H1 (cell line): Measurements from ENCODE around the gene IRAK3. TPM values are rescaled to one million over a fixed set of nuclear protein-coding genes. Genes with fewer than 3 reads are reported as not detected.

Experiments used
- CTCF ChIA-PET: fragments of 300-600 bp; sonication (Branson Sonifier 250); formaldehyde crosslinking; loops from one replicate; lab custom pipeline; 2021; ENCODE audit not compliant: partially characterized antibody; lab: Charles Lee
- POLR2A ChIA-PET: fragments of 300-600 bp; sonication (Branson Sonifier 250); formaldehyde crosslinking; loops from one replicate; lab custom pipeline; 2021; ENCODE audit warnings: inconsistent platforms; ENCODE audit not compliant: partially characterized antibody; lab: Charles Lee
- DNase-seq, 2 experiments: peaks; one replicate each; pipeline versions ENCODE4 v3.0.0 to v3.0.0-alpha.2; 2010 to 2022; ENCODE audit warnings: low spot score in 2 of 2, low read depth in 1 of 2, mixed read lengths in 1 of 2
- FAIRE-seq: peaks from 2 replicates; lab custom pipeline; 2011; peaks lifted over from hg19 to GRCh38; lab: Jason Lieb, UNC
- H2AFZ ChIP-seq: 2 replicates; pipeline ENCODE4 v1.8.1; 2012; ENCODE audit warnings: low read length, inconsistent platforms
- H2AK5ac ChIP-seq: 2 replicates; pipeline ENCODE4 v1.6.1; 2013; ENCODE audit warnings: low read depth, low read length
- H2BK120ac ChIP-seq: replicated peaks from 2 replicates; pipeline ENCODE3; 2013; ENCODE audit warnings: low read depth, low read length, inconsistent platforms
- H2BK12ac ChIP-seq: 2 replicates; pipeline ENCODE4 v1.6.1; 2013; ENCODE audit warnings: low read depth, low read length
- H2BK15ac ChIP-seq: 2 replicates; pipeline ENCODE4 v1.6.1; 2013; ENCODE audit warnings: low read length
- H2BK20ac ChIP-seq: 2 replicates; pipeline ENCODE4 v1.6.1; 2013; ENCODE audit warnings: low read length
- H2BK5ac ChIP-seq: 2 replicates; pipeline ENCODE4 v1.6.1; 2013; ENCODE audit warnings: low read depth, low read length
- H3K14ac ChIP-seq: 2 replicates; pipeline ENCODE4 v1.6.1; 2013; ENCODE audit warnings: inconsistent platforms; ENCODE audit not compliant: insufficient read length
- H3K18ac ChIP-seq: 2 replicates; pipeline ENCODE4 v1.6.1; 2013; ENCODE audit warnings: low read length; ENCODE audit errors: extremely low read depth
- H3K23ac ChIP-seq: 2 replicates; pipeline ENCODE4 v1.6.1; 2013; ENCODE audit warnings: inconsistent platforms; ENCODE audit not compliant: insufficient read length
- H3K23me2 ChIP-seq: 2 replicates; pipeline ENCODE4 v1.6.1; 2013; ENCODE audit warnings: low read depth, low read length
- H3K27ac ChIP-seq: 2 replicates; pipeline ENCODE4 v1.6.1; 2011; ENCODE audit warnings: low read depth, low read length, inconsistent platforms
- H3K27me3 ChIP-seq, 4 experiments: replicated peaks in 1 of 4; 1 replicate in 1 of 4; 2 replicates in 3 of 4; pipeline versions ENCODE4 v1.6.1 to v1.8.1; 2011 to 2013; ENCODE audit warnings: low read length in 3 of 4, mild to moderate bottlenecking in 3 of 4, inconsistent platforms in 2 of 4, mixed read lengths in 2 of 4, moderate library complexity in 1 of 4; ENCODE audit not compliant: control insufficient read depth in 3 of 4, insufficient read depth in 3 of 4; ENCODE audit errors: extremely low read depth in 1 of 4
- H3K36me3 ChIP-seq, 4 experiments: 2 replicates each; pipeline versions ENCODE4 v1.6.1 to v1.8.1; 2011 to 2013; ENCODE audit warnings: mild to moderate bottlenecking in 4 of 4, low read length in 3 of 4, moderate library complexity in 2 of 4, control low read depth in 1 of 4, inconsistent platforms in 1 of 4; ENCODE audit not compliant: insufficient read depth in 4 of 4, control insufficient read depth in 2 of 4
- H3K4ac ChIP-seq: replicated peaks from 2 replicates; pipeline ENCODE3; 2013; ENCODE audit warnings: low read length, low read depth, mixed read lengths, inconsistent platforms; ENCODE audit not compliant: insufficient read length
- H3K4me1 ChIP-seq, 4 experiments: replicated peaks in 1 of 4; 1 replicate in 1 of 4; 2 replicates in 3 of 4; pipeline versions ENCODE4 v1.6.1 to v1.8.1; 2011 to 2013; ENCODE audit warnings: low read length in 3 of 4, inconsistent platforms in 2 of 4, mixed read lengths in 1 of 4; ENCODE audit not compliant: insufficient read depth in 4 of 4, control insufficient read depth in 3 of 4
- H3K4me2 ChIP-seq, 2 experiments: 2 replicates each; pipeline versions ENCODE4 v1.6.1 to v1.8.1; 2011 to 2013; ENCODE audit warnings: low read depth in 2 of 2, low read length in 2 of 2, control low read depth in 1 of 2, inconsistent platforms in 1 of 2, mild to moderate bottlenecking in 1 of 2; ENCODE audit not compliant: insufficient read depth in 1 of 2
- H3K4me3 ChIP-seq, 4 experiments: fragments of 200-600, 300-600 bp in 1 of 4; sonication (generic), shearing (Covaris generic), sonication (Bioruptor Twin) in 1 of 4; 2 replicates each; pipeline versions ENCODE4 v1.5.1 to v1.8.1; 2011 to 2016; ENCODE audit warnings: low read length in 4 of 4, low read depth in 3 of 4, control low read depth in 2 of 4, inconsistent platforms in 2 of 4, mild to moderate bottlenecking in 2 of 4, mixed read lengths in 1 of 4, moderate library complexity in 1 of 4; ENCODE audit not compliant: insufficient read depth in 2 of 4; ENCODE audit errors: extremely low read depth in 1 of 4
- H3K56ac ChIP-seq: replicated peaks from 2 replicates; pipeline ENCODE3; 2013; ENCODE audit warnings: low read depth, mild to moderate bottlenecking, mixed read lengths, low read length, inconsistent platforms; ENCODE audit not compliant: insufficient read length
- H3K79me1 ChIP-seq: 2 replicates; pipeline ENCODE4 v1.6.1; 2013; ENCODE audit warnings: low read depth, low read length, control low read depth
- H3K79me2 ChIP-seq, 2 experiments: 2 replicates each; pipeline versions ENCODE4 v1.6.1 to v1.8.1; 2012 to 2013; ENCODE audit warnings: low read length in 2 of 2, mild to moderate bottlenecking in 2 of 2, inconsistent platforms in 1 of 2; ENCODE audit not compliant: insufficient read depth in 2 of 2, control insufficient read depth in 1 of 2
- H3K9ac ChIP-seq, 4 experiments: replicated peaks in 1 of 4; 1 replicate in 1 of 4; 2 replicates in 3 of 4; pipeline versions ENCODE4 v1.6.1 to v1.8.1; 2011 to 2013; ENCODE audit warnings: low read depth in 3 of 4, low read length in 3 of 4, control low read depth in 2 of 4, mild to moderate bottlenecking in 2 of 4, moderate library complexity in 2 of 4, inconsistent platforms in 1 of 4; ENCODE audit errors: extremely low read depth in 1 of 4
- H3K9me3 ChIP-seq, 2 experiments: 2 replicates each; pipeline versions ENCODE4 v1.6.1 to v1.8.1; 2012 to 2013; ENCODE audit warnings: mild to moderate bottlenecking in 2 of 2, moderate library complexity in 2 of 2, control low read depth in 1 of 2, inconsistent platforms in 1 of 2, low read depth in 1 of 2, low read length in 1 of 2, mixed read lengths in 1 of 2; ENCODE audit not compliant: insufficient read depth in 2 of 2
- H4K20me1 ChIP-seq, 2 experiments: replicated peaks in 1 of 2; 2 replicates each; pipeline versions ENCODE3 to v1.8.1; 2011 to 2013; ENCODE audit warnings: inconsistent platforms in 2 of 2, low read length in 2 of 2, mild to moderate bottlenecking in 1 of 2; ENCODE audit not compliant: insufficient read depth in 2 of 2, control insufficient read depth in 1 of 2
- H4K5ac ChIP-seq: 2 replicates; pipeline ENCODE4 v1.6.1; 2013; ENCODE audit warnings: low read length, low read depth, mixed read lengths, inconsistent platforms; ENCODE audit not compliant: insufficient read length
- H4K8ac ChIP-seq: 2 replicates; pipeline ENCODE4 v1.8.0; 2013; ENCODE audit warnings: mild to moderate bottlenecking, moderate library complexity, low read length, inconsistent platforms; ENCODE audit not compliant: insufficient read depth; ENCODE audit errors: extremely low read depth
- H4K91ac ChIP-seq: replicated peaks from 2 replicates; pipeline ENCODE3; 2013; ENCODE audit warnings: low read length, mixed read lengths, inconsistent platforms; ENCODE audit not compliant: insufficient read length
- RBBP5 ChIP-seq: IDR thresholded peaks from 2 replicates; pipeline ENCODE4 v1.7.1; 2012; ENCODE audit warnings: low read depth, mild to moderate bottlenecking, inconsistent platforms, low read length, moderate library complexity, borderline replicate concordance
- SP1 ChIP-seq: IDR thresholded peaks from 2 replicates; pipeline ENCODE4 v1.6.1; 2011; ENCODE audit warnings: low read depth, low read length
- TCF12 ChIP-seq: IDR thresholded peaks from 2 replicates; pipeline ENCODE4 v1.6.1; 2011; ENCODE audit warnings: low read depth, mild to moderate bottlenecking, low read length
- WGBS, 2 experiments: shearing (Covaris generic) in 1 of 2; methylation state at CpG; one replicate each; pipeline versions ENCODE4 v1.1.6 to v1.1.7; 2013 to 2015; ENCODE audit warnings: low lambda C conversion rate in 2 of 2, mixed read lengths in 2 of 2, inconsistent platforms in 1 of 2, low coverage in 1 of 2, missing lambda C conversion rate in 1 of 2; ENCODE audit not compliant: insufficient replicate concordance in 2 of 2, insufficient coverage in 1 of 2, insufficient read length in 1 of 2; ENCODE audit errors: extremely low coverage in 1 of 2, missing lambda C conversion rate in 1 of 2; 5-methylcytosine and 5-hydroxymethylcytosine counted together
- polyA plus RNA-seq, 7 experiments: library from polyadenylated mRNA; depleted of rRNA in 3 of 7; stranded (reverse) in 5 of 7; unstranded in 2 of 7; fragments of >200 nt in 5 of 7; fragments of 200-250 nt in 2 of 7; gene quantifications; 1 replicate in 5 of 7; 2 replicates in 1 of 7; 4 replicates in 1 of 7; pipeline versions ENCODE4 v1.2.1 to v1.2.3, GENCODE V29; 2011 to 2013; ENCODE audit warnings: missing spikeins in 2 of 7, mixed read lengths in 2 of 7
- total RNA-seq: library from RNA; stranded (reverse); fragmentation: NEBNext Ultra II Directional; extraction: Animal tissue kit (Norgen Biotek cat#: 25700); gene quantifications from 2 replicates; pipeline ENCODE4 v1.2.1, GENCODE V29; 2021

Gene IRAK3
- total and polyA plus RNA-seq, 2 of the 8 experiments (the other 6 are each of a cell fraction or from before 2014, with no cell fraction given) = 0.51 to 2.2 TPM

DNA sequence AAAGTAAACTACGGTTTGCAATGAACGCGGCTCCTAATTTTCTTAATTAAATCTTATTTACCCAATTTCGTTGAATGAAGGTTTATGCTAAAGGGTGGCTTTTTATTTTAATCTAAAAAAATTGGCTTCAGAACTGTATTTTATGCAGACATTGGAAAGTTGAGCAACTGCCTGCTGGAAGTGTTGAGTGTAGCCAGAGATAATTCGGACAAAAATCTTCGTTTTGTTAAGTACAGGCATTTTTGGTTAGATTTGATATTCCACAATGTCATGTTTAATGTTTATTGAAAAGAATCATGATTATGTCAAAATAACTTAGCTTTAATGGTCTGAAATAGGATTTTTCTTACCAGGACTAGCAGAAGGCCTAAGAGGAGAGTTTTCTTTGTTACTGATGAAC lies 875 bp downstream of the IRAK3 start:
- ChIA-PET CTCF (interaction anchor here (1.0 to 2.1 kb wide), 2 partner anchors 45 to 219 kb away, joined by 3 to 4 read pairs; no protein-coding TSS in a partner anchor), POLR2A (no interaction called here)
- Histone ChIP-seq H3K9me3 (no peaks in the 10 kb centered on the region), H3K18ac (no peak overlapping the region), H2BK120ac (no peak overlapping the region), H2BK20ac (no peak overlapping the region), H2BK15ac (no peak overlapping the region), H4K20me1 (no peaks in the 10 kb centered on the region), H3K4me1 (peaks cover 0 to 4% (median 1%) of the 10 kb centered on the region in 4 experiments; a peak in 3 of 7 replicates), H4K8ac (no peak overlapping the region), H3K9ac (no peak overlapping the region), H4K91ac (no peak overlapping the region), H3K14ac (no peak overlapping the region), H3K36me3 (no peaks in the 10 kb centered on the region), H2AK5ac (no peak overlapping the region), H2AFZ (no peak overlapping the region), H3K56ac (no peak overlapping the region), H3K27me3 (peaks cover 9 to 29% (median 25%) of the 10 kb centered on the region in 4 experiments), H3K4ac (no peak overlapping the region), H3K23ac (no peak overlapping the region), H3K27ac (no peak overlapping the region), H3K79me1 (no peaks in the 10 kb centered on the region), H2BK5ac (no peak overlapping the region), H3K79me2 (no peaks in the 10 kb centered on the region), H2BK12ac (no peak overlapping the region), H4K5ac (no peak overlapping the region), H3K4me3 (peak overlapping the region in 3 of 4 experiments; percentile 28 to 59 (median 50); a peak in 5 of 8 replicates), H3K4me2 (peak overlapping the region; percentile 70 to 92; a peak in 1 of 4 replicates), H3K23me2 (peaks cover 6% of the 10 kb centered on the region; the same call in 1 of the 2 replicates)
- FAIRE-seq (no peak), DNase-seq (no peak)
- no peak for TF ChIP-seq SP1
- no peak for TF ChIP-seq RBBP5
- no peak for TF ChIP-seq TCF12
- WGBS, 2 experiments = 90% methylated on average over 6 of the region's 6 CpGs; no CpG with 5 or more reads in 1 of the 2 experiments
